Measurements from ENCODE around the gene BRWD1. TPM values are rescaled to one million over a fixed set of nuclear protein-coding genes. Genes with fewer than 3 reads are reported as not detected.

The BRWD1 gene
- total RNA-seq, 4 donors from 2014 or later = 41.7 to 69.0 (median 47.1) TPM

DNA sequence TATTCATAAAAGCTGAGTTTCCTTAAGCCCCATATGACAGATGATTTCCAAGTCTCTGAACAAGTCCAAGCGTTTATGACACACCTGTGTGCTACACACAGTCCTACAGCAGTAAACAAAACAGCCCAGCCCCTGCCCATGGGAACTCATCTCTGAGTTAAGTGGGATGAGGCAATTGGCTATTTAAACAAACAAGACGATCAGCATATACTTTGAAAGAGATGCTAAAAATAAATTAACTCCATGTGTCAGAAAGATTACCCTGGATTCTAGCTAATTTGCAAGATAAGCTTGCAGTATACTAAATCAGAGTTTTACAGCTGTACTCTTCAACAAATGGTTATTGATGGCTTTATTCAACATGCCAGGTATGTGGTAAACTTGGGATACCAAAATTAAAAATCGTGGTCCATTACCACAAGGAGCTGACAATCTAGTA is 137.1 kb downstream of the BRWD1 start:
- DNase-seq (ENCODE audit: low spot score) = no peak

DNA sequence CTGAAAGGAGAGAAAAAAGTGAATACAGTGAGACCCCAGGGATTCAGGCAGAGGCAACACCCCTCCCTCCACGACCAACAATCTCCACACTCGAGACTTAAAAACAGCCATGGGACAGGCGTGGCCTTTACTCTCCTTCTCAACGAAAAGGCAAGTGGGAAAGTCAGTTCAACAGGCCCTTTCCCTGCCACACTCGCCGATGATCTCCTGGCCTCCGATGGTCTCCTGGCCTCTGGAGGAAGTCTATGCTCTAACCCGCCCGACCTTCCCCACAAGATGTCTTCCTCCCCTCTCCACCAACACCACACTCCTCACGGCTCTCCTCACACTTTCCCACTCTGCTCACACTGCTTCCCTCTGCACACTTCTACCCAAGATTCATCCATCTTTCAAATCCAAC is 137.8 kb downstream of the BRWD1 start:
- ATAC-seq (ENCODE audit: low FRiP score) (no peak), DNase-seq (ENCODE audit: low spot score) (no peak)
- TF ChIP-seq, protein P1, sequence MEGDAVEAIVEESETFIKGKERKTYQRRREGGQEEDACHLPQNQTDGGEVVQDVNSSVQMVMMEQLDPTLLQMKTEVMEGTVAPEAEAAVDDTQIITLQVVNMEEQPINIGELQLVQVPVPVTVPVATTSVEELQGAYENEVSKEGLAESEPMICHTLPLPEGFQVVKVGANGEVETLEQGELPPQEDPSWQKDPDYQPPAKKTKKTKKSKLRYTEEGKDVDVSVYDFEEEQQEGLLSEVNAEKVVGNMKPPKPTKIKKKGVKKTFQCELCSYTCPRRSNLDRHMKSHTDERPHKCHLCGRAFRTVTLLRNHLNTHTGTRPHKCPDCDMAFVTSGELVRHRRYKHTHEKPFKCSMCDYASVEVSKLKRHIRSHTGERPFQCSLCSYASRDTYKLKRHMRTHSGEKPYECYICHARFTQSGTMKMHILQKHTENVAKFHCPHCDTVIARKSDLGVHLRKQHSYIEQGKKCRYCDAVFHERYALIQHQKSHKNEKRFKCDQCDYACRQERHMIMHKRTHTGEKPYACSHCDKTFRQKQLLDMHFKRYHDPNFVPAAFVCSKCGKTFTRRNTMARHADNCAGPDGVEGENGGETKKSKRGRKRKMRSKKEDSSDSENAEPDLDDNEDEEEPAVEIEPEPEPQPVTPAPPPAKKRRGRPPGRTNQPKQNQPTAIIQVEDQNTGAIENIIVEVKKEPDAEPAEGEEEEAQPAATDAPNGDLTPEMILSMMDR (IDR thresholded peaks at IDR 0.05) = no peak

More for the DNA sequence above, 137.1 kb downstream of the BRWD1 start:
- TF ChIP-seq, protein P1 (IDR thresholded peaks at IDR 0.05) = no peak
- ATAC-seq (ENCODE audit: low FRiP score) = no peak

DNA sequence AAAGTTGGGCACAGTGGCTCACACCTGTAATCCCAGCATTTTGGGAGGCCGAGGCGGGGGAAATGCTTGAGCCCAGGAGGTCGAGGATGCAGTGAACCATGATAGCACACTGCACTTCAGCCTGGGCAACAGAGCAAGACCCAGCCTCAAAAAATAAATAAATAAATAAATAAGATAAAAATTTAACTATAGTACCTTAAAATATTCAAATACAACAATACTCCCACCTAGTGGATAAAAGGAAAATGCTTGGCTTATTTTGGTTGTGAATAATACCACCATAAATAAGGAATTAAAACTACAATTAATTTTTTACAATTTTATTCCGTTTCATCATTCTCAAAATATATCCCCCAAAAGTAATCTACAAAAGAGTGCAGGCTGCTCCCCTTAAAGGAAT is 138.3 kb downstream of the BRWD1 start:
- DNase-seq (ENCODE audit: low spot score) (no peak), ATAC-seq (ENCODE audit: low FRiP score) (no peak)
- TF ChIP-seq, protein P1 (IDR thresholded peaks at IDR 0.05) = no peak

DNA sequence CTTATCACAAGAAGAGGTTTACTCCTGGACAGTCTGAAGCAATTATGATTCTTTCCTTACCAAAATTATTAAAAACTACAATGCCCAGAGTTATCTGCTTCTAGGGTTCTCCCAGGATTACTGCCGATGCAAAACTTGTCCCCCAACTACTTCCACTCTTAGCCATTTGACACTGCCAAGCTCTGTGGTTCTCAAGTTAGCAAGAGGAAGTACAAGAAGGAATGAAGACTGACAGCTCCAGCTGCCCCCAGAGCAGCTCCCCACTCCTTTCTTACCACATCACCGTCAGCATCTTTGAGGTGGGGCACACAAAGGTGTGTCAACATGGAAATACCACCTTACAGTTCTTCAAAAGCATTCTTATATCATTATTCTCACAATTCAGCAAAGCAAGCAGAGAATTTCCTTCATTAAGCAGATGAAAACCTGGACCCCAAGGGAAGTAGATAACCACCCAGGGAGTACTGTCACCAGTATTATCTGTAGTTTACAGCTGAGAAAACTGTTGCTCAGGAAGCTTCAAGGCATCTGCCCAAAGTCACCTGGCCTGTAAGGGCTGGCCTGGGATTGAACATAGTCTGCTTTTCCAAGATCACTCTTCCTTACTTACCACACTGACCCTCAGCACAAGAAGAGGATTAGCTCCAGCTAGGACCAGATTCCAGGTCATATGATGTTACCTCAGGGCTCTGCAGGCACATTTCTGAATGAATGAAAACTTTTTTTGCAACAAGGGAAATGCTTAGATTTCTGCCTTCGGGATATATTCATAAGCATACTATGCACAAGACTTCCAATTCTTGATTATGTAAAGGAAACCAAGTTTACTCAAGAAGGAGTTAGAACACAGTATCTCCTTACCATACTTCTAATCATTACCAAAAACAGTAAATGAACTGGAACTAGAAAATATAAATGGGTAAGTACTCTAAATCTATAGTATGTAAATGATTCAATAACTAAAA is 139.4 kb downstream of the BRWD1 start:
- DNase-seq (ENCODE audit: low spot score) (no peak), ATAC-seq (ENCODE audit: low FRiP score) (no peak)
- TF ChIP-seq, protein P1 (IDR thresholded peaks at IDR 0.05) = no peak

DNA sequence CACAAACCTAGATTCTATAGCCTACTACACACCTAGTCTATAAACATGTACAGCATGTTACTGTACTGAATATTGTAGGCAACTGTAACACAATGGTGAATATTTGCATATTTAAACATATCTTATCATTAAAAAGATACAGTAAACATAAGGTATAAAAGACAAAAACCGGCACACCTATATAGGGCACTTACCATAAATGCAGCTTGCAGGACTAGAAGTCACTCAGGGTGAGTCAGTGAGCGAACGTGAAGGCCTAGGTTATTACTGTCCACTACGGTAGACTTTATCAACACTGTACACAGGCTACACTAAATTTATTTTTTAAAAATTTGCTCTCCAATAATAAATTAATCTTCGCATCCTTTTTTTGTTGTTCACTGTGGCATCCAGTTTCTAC is 143.5 kb downstream of the BRWD1 start:
- DNase-seq (ENCODE audit: low spot score) (no peak), ATAC-seq (ENCODE audit: low FRiP score) (no peak)
- TF ChIP-seq, protein P1 (IDR thresholded peaks at IDR 0.05) = no peak

DNA sequence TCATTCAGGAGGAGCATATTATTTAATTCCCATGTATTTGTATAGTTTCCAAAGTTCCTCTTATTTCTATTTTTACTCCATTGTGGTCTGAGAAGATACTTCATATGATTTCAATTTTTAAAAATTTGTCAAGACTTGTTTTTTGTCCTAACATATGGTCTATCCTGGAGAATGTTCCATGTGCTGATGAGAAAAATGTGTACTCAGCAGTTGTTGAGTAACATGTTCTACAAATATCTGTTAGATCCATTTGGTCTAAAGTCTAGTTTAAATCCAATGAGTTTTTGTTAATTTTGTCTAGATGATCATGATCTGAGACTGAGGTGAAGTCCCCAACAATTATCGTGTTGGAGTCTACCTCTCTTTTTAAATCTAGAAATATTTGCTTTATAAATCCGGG is 144.6 kb downstream of the BRWD1 start:
- no peak for ATAC-seq (ENCODE audit: low FRiP score)
- TF ChIP-seq, protein P1 (IDR thresholded peaks at IDR 0.05) = no peak
- no peak for DNase-seq (ENCODE audit: low spot score)

DNA sequence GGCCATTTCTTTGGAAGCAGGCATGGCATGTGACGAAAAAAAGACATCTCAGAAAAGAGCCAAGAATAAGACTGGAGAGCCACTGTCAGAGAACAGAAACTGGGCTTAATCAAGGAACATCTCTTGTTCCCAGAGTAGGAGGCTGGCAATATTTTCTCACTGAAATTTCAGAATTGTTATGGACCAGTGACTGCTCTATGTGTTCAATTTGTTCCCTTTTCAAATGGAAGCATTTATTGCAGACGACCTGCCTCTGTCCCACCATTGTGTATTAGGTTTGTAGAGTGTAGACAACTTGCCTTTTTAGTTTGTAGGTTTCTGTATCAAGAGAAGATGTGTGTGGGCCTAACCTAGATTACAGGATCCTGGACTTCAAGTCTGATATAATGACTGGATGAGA is 148.9 kb downstream of the BRWD1 start:
- TF ChIP-seq, protein P1 (IDR thresholded peaks at IDR 0.05) = no peak
- no peak for DNase-seq (ENCODE audit: low spot score)
- no peak for ATAC-seq (ENCODE audit: low FRiP score)

Data from omental fat pad (tissue), 4 donors.